ENCODE results near the gene ARHGAP42.

ARHGAP42 gene

DNA sequence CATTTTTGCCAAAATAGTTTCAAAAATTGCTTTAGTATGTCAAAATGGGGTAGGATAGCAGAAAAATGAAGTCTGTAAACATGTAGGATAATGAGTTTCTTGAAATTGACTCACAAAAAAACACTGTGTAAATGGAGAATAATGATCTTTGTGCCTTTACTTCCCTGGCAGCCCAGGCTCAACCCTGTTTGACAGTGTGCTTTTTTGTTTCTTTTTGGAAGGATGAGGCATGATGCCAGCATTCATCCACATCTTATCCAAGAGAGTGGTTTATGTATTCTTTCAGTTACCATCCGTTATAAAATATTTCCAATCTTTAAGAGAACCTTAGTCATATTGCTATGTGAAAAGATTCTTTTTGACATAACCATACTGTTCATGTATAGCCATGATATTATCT lies 70.6 kb downstream of the ARHGAP42 start:
- no peak overlapping the region for H3K4me3 ChIP-seq (ENCODE audit: low read depth, low read length)
- no peak for DNase-seq (ENCODE audit: low read depth, low spot score)
- ChIA-PET POLR2A (no interaction called here), CTCF (no interaction called here)
- TF ChIP-seq, protein P1, sequence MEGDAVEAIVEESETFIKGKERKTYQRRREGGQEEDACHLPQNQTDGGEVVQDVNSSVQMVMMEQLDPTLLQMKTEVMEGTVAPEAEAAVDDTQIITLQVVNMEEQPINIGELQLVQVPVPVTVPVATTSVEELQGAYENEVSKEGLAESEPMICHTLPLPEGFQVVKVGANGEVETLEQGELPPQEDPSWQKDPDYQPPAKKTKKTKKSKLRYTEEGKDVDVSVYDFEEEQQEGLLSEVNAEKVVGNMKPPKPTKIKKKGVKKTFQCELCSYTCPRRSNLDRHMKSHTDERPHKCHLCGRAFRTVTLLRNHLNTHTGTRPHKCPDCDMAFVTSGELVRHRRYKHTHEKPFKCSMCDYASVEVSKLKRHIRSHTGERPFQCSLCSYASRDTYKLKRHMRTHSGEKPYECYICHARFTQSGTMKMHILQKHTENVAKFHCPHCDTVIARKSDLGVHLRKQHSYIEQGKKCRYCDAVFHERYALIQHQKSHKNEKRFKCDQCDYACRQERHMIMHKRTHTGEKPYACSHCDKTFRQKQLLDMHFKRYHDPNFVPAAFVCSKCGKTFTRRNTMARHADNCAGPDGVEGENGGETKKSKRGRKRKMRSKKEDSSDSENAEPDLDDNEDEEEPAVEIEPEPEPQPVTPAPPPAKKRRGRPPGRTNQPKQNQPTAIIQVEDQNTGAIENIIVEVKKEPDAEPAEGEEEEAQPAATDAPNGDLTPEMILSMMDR (IDR thresholded peaks at IDR 0.05; ENCODE audit: insufficient read depth, low read length, missing control alignments), result no peak

- TF ChIP-seq, protein P1 (IDR thresholded peaks at IDR 0.05; ENCODE audit: insufficient read depth, low read length, missing control alignments), result no peak
- H3K4me3 ChIP-seq (ENCODE audit: low read depth, low read length), result no peak overlapping the region
- ChIA-PET CTCF (no interaction called here), POLR2A (no interaction called here)
- no peak for DNase-seq (ENCODE audit: low read depth, low spot score)
Observed at GRCh38 chr11:100759106-100759505, 72.0 kb downstream of the ARHGAP42 start.

- no peak for DNase-seq (ENCODE audit: low read depth, low spot score)
- POLR2A ChIA-PET, result no interaction called here
- H3K4me3 ChIP-seq (ENCODE audit: low read depth, low read length), result no peak overlapping the region
- TF ChIP-seq, protein P1 (IDR thresholded peaks at IDR 0.05; ENCODE audit: insufficient read depth, low read length, missing control alignments), result no peak
- CTCF ChIA-PET, result no interaction called here
Observed at GRCh38 chr11:100759856-100760255, 72.8 kb downstream of the ARHGAP42 start.

- CTCF ChIA-PET, result no interaction called here
- TF ChIP-seq, protein P1 (IDR thresholded peaks at IDR 0.05; ENCODE audit: insufficient read depth, low read length, missing control alignments), result no peak
- DNase-seq (ENCODE audit: low read depth, low spot score), result no peak
- POLR2A ChIA-PET, result no interaction called here
- H3K4me3 ChIP-seq (ENCODE audit: low read depth, low read length), result no peak overlapping the region
Observed at GRCh38 chr11:100760744-100761143, 73.7 kb downstream of the ARHGAP42 start.

DNA sequence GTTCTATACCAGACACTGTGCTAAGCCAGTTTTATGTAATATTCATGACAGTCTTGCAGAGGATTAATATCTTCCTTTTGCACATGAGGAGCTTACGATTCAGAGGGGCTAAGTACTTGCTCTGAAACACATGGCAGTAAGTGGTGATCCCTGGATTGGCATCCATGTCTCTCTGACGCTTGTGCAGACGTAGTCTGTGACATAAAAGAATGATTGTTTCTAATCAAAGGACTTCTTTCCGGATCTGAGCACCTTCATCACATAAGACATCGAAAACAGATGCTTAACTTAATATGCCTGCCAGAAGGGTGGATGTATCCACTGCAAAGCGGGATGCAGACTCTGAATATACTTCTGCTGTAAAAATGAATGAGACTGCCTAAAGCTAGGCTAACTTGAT lies 74.8 kb downstream of the ARHGAP42 start:
- CTCF ChIA-PET, result interaction anchor here (0.9 to 1.5 kb wide), 2 partner anchors 9 to 185 kb away, joined by 3 read pairs; no protein-coding TSS in a partner anchor
- DNase-seq (ENCODE audit: low read depth, low spot score), result no peak
- POLR2A ChIA-PET, result no interaction called here
- H3K4me3 ChIP-seq (ENCODE audit: low read depth, low read length), result no peak overlapping the region
- TF ChIP-seq, protein P1 (IDR thresholded peaks at IDR 0.05; ENCODE audit: insufficient read depth, low read length, missing control alignments), result no peak

GRCh38 chr11:100766764-100767163 lies 79.7 kb downstream of the ARHGAP42 start:
- CTCF ChIA-PET, result no interaction called here
- no peak overlapping the region for H3K4me3 ChIP-seq (ENCODE audit: low read depth, low read length)
- DNase-seq (ENCODE audit: low read depth, low spot score), result no peak
- TF ChIP-seq, protein P1 (IDR thresholded peaks at IDR 0.05; ENCODE audit: insufficient read depth, low read length, missing control alignments), result no peak
- POLR2A ChIA-PET, result no interaction called here

All from AG04449 (cell line).